HG03565 (cell line): ENCODE results near the gene OPA3.

ENCODE experiments used
- ATAC-seq: cut with Tn5 transposase; IDR thresholded peaks from one replicate; pipeline ENCODE4 v1.9.1; 2021; ENCODE audit warnings: mild to moderate bottlenecking, moderate library complexity; ENCODE audit not compliant: unreplicated experiment

The OPA3 gene

DNA sequence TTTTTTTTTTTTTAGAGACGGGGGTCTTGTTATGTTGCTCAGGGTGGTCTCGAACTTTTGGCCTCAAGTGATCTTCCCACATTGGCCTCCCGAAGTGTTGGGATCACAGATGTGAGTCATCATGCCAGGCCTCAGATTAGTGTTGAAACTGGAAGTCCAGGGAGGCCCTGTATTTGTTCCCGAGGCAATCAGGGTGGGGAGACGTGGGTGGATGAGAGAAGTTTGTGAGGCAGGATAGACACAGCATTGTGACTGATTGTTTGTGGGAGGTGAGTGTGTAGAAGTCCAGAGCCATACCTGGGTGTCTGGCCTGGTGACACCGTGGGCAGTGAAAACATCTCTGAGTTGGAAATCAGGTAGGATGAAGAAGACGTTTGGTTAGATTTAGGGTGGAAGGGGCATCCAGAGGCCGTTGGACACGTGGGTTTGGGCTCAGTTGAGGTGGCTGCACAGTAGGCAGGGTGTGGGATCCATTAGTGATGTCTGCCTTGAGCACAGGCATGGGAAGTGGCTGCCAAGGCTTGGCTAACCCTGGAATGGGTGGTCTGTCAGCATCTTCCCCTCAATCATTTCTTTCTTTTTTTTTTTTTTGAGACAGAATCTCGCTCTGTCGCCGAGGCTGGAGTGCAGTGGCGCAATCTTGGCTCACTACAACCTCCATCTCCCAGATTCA is 100.2 kb downstream of the OPA3 start:
- no peak for ATAC-seq

DNA sequence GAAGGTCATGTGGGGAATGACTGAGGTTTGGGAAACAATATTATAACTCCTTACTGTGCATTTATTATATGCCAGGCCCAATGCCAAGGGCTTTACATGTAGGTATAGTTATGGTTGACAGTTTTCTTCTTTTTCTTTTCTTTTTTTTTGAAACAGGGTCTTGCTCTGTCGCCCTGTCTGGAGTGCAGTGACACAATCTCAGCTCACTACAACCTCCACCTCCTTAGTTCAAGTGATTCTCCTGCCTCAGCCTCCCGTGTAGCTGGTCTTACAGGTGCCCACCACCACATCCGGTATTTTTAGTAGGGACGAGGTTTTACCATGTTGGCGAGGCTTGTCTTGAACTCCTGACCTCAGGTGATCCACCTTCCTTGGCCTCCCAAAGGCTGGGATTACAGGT is 101.6 kb downstream of the OPA3 start:
- ATAC-seq = no peak

DNA sequence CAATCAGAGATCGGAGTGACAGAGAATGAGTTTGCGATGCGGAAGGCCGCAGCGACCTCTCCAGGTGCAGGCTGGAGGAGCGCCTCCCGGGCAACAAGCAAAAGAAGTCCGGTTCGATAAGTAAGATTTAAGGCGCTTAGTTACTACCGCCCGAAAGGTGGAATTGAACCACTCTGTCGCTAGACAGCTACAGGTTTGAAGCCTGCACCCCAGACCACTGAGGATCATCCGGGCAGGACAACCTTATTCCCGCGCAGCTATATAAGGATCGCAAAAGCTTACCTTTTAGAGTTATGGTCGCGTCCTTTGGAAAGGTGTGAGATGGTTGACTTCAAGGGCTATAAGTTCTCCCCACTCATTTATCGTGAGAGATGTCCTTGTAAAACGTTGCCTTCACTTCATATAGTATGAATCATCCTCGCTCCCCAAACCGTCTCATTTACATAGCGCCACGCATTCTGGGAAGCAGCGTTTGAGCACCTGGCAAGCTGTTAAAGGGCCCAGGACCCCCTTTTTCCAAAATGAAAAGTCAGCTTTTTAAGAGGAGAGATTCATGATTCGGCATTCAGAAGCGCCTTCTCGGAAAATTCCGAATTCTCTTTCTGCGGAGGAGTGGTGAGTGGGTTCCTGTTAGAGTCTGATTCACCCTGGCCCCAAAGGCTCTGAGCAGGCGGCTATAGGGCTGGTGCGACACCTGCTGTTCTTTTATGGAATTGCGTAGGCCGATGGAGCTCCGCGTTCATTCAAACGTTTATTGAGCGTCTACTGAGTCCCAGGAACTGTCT is 106.0 kb downstream of the OPA3 start:
- peak; percentile 63 for ATAC-seq

DNA sequence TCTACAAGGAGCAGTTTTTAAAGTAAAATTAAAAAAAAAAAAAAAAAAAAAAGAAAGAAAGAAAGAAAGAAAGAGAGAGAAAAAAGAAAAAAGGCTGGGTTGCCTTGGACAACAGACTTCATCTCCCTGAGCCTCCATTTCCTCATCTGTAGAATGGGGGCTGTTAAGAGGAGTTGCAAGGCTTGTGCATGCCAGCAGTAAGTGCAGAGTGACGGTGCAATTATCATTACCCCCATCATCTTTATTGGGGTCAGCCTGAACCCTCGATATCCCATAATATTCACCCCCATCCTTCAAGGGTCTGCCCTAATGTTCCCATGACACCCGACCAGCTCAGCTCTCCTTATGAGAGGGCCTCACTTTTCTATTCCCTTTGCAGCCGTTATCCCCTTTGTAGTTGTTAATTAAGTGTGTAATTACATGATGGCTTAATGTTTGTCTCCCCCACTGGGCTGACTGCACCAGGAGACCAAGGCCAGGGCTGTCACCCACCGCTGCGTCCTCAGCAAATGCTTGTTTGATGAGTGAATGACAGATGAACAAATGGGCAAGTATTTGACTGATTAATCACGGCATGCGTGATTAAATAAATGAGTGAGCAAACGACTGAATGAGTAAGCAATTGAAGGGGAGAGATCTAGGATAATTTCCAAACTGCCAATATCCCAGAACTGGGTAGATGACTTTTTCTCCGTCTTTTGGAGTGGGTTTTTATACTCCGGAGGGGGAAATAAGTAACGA is 106.7 kb downstream of the OPA3 start:
- ATAC-seq = peak; percentile 8
